ENCODE measurements around the gene MAST4. TPM values are rescaled to one million over a fixed set of nuclear protein-coding genes. Genes with fewer than 3 reads are reported as not detected.

MAST4 gene
- total and polyA plus RNA-seq, 2 of the 13 experiments (the other 11 are each of a cell fraction or from before 2014, with no cell fraction given) = 3.4 to 3.7 TPM

- peak; percentile 67; the same call in 1 of the 2 replicates for TF ChIP-seq ZGPAT (CRISPR knock-in tag; IDR thresholded peaks at IDR 0.05)
- no peak for TF ChIP-seq TGIF2 (CRISPR knock-in tag; IDR thresholded peaks at IDR 0.05)
- peak; percentile 60 for TF ChIP-seq SKI (IDR thresholded peaks at IDR 0.05; ENCODE audit: partially characterized antibody)
- TF ChIP-seq MIER2 (CRISPR knock-in tag; IDR thresholded peaks at IDR 0.05) = no peak
- TF ChIP-seq KMT2A (CRISPR knock-in tag; IDR thresholded peaks at IDR 0.05) = no peak
- TF ChIP-seq ZBTB40 (IDR thresholded peaks at IDR 0.05) = no peak
- TF ChIP-seq ZBTB40 (CRISPR knock-in tag; IDR thresholded peaks at IDR 0.05) = peak; percentile 56; the same call in 1 of the 2 replicates
- TF ChIP-seq KAT2B (IDR thresholded peaks at IDR 0.05; ENCODE audit: borderline replicate concordance, low read depth, low read length) = peak; percentile 83
- peak; percentile 34 for TF ChIP-seq HNF4A (CRISPR knock-in tag; IDR thresholded peaks at IDR 0.05)
- no peak for TF ChIP-seq SAFB2 (CRISPR knock-in tag; IDR thresholded peaks at IDR 0.05; ENCODE audit: borderline replicate concordance, low read depth)
- TF ChIP-seq ZNF333 (CRISPR knock-in tag; IDR thresholded peaks at IDR 0.05; ENCODE audit: borderline replicate concordance) = no peak
- TF ChIP-seq HNF1A (IDR thresholded peaks at IDR 0.05; ENCODE audit: low read depth) = 0 out of 2 replicates have a peak, but pooled peaks have one; percentile 46
- peak; percentile 46; the same call in 1 of the 2 replicates for TF ChIP-seq HNF1A (CRISPR knock-in tag; IDR thresholded peaks at IDR 0.05; ENCODE audit: borderline replicate concordance)
Measured at GRCh38 chr5:67095346-67096171, 499.4 kb downstream of the MAST4 start (continued).

Measured in HepG2 (cell line).